Muscle layer of duodenum (tissue), 2 donors: ENCODE data around the gene XPC.
"Not testable (repeated sequence)": the region's sequence is repeated elsewhere in the genome, so short reads cannot be mapped to it uniquely, and the experiment has no call there.

Experiments
- H3K27ac ChIP-seq: one replicate; pipeline ENCODE4 v1.7.0; 2013; ENCODE audit warnings: mild to moderate bottlenecking, low read length
- H3K27me3 ChIP-seq: one replicate; pipeline ENCODE4 v1.7.0; 2013; ENCODE audit warnings: low read depth, mild to moderate bottlenecking, control low read depth, low read length
- H3K36me3 ChIP-seq, 2 donors: one replicate each; pipeline ENCODE4 v1.7.0; 2013; ENCODE audit warnings: low read length in 2 of 2, control low read depth in 1 of 2, mild to moderate bottlenecking in 1 of 2; ENCODE audit not compliant: insufficient read depth in 2 of 2, control insufficient read depth in 1 of 2
- H3K4me1 ChIP-seq, 2 donors: one replicate each; pipeline ENCODE4 v1.7.0; 2013; ENCODE audit warnings: low read length in 2 of 2, mild to moderate bottlenecking in 2 of 2, control low read depth in 1 of 2, moderate library complexity in 1 of 2; ENCODE audit not compliant: insufficient read depth in 2 of 2, control insufficient read depth in 1 of 2
- H3K4me3 ChIP-seq, 2 donors: one replicate each; pipeline ENCODE4 v1.7.0; 2013; ENCODE audit warnings: low read length in 2 of 2, low read depth in 1 of 2, mild to moderate bottlenecking in 1 of 2
- H3K9me3 ChIP-seq, 2 donors: one replicate each; pipeline ENCODE4 v1.7.0; 2013; ENCODE audit warnings: low read length in 2 of 2, control low read depth in 1 of 2, mild to moderate bottlenecking in 1 of 2; ENCODE audit not compliant: control insufficient read depth in 1 of 2
- donor health status: healthy.

XPC gene

GRCh38 chr3:14178247-14179113, at the start of gene XPC, which contains the start of gene LSM3:
Gene XPC (minus strand): TSS chr3:14178601. CDS start chr3:14178568, 33 bp downstream.
Gene LSM3 (plus strand): TSS chr3:14178817. CDS start chr3:14178861, 44 bp downstream.
- no peaks in the 10 kb centered on the region for H3K9me3 ChIP-seq
- peak within 1 kb of the TSS; percentile 85 to 98 for H3K4me3 ChIP-seq
- peak within 1 kb of the TSS; percentile 98 for H3K27ac ChIP-seq
- peaks cover 20 to 28% of the 10 kb centered on the region in 2 donors for H3K4me1 ChIP-seq
- H3K36me3 ChIP-seq: peaks cover 12 to 29% of the 10 kb centered on the region in 2 donors
- H3K27me3 ChIP-seq: no peaks in the 10 kb centered on the region

- H3K27me3 ChIP-seq: no peaks in the 10 kb centered on the region
- H3K27ac ChIP-seq: no peak overlapping the region
- H3K4me3 ChIP-seq: no peak overlapping the region
- H3K36me3 ChIP-seq: no peaks in the 10 kb centered on the region
- H3K9me3 ChIP-seq: no peaks in the 10 kb centered on the region
- H3K4me1 ChIP-seq: no peaks in the 10 kb centered on the region
Measured at GRCh38 chr3:14227856-14228255, 49.5 kb upstream of the XPC start.

- not testable (repeated sequence) for H3K4me3 ChIP-seq, H3K4me1 ChIP-seq, H3K27ac ChIP-seq, H3K9me3 ChIP-seq, H3K27me3 ChIP-seq, H3K36me3 ChIP-seq
Measured at GRCh38 chr3:14226351-14226750, 48.0 kb upstream of the XPC start.

- no peak overlapping the region for H3K27ac ChIP-seq
Measured at GRCh38 chr3:14225421-14225820, 47.0 kb upstream of the XPC start.

GRCh38 chr3:14224895-14225294, 46.5 kb upstream of the XPC start:
- Histone ChIP-seq H3K4me1 (no peaks in the 10 kb centered on the region), H3K4me3 (no peak overlapping the region), H3K9me3 (peaks cover 0 to 13% of the 10 kb centered on the region in 2 donors), H3K27ac (no peak overlapping the region), H3K36me3 (no peaks in the 10 kb centered on the region), H3K27me3 (no peaks in the 10 kb centered on the region)

More at GRCh38 chr3:14225421-14225820, 47.0 kb upstream of the XPC start:
- H3K27me3 ChIP-seq: no peaks in the 10 kb centered on the region
- no peaks in the 10 kb centered on the region for H3K36me3 ChIP-seq
- peaks cover 0 to 13% of the 10 kb centered on the region in 2 donors for H3K9me3 ChIP-seq
- H3K4me1 ChIP-seq: no peaks in the 10 kb centered on the region
- H3K4me3 ChIP-seq: no peak overlapping the region

GRCh38 chr3:14223595-14223994, 45.2 kb upstream of the XPC start:
- H3K36me3 ChIP-seq: no peaks in the 10 kb centered on the region
- H3K27ac ChIP-seq: no peak overlapping the region

GRCh38 chr3:14222900-14223594, 44.6 kb upstream of the XPC start:
- Histone ChIP-seq H3K4me3 (no peak overlapping the region), H3K4me1 (no peaks in the 10 kb centered on the region), H3K27me3 (no peaks in the 10 kb centered on the region), H3K36me3 (no peaks in the 10 kb centered on the region), H3K27ac (no peak overlapping the region), H3K9me3 (peaks cover 0 to 13% of the 10 kb centered on the region in 2 donors)

More at GRCh38 chr3:14223595-14223994, 45.2 kb upstream of the XPC start:
- Histone ChIP-seq H3K4me1 (no peaks in the 10 kb centered on the region), H3K9me3 (peaks cover 0 to 13% of the 10 kb centered on the region in 2 donors), H3K27me3 (no peaks in the 10 kb centered on the region), H3K4me3 (no peak overlapping the region)

GRCh38 chr3:14222457-14222856, 44.1 kb upstream of the XPC start:
- H3K27ac ChIP-seq: no peak overlapping the region
- H3K4me3 ChIP-seq: no peak overlapping the region
- H3K27me3 ChIP-seq: no peaks in the 10 kb centered on the region
- H3K36me3 ChIP-seq: no peaks in the 10 kb centered on the region
- no peaks in the 10 kb centered on the region for H3K4me1 ChIP-seq
- peaks cover 0 to 13% of the 10 kb centered on the region in 2 donors for H3K9me3 ChIP-seq

GRCh38 chr3:14221902-14222301, 43.5 kb upstream of the XPC start:
- Histone ChIP-seq H3K9me3 (peaks cover 0 to 13% of the 10 kb centered on the region in 2 donors), H3K4me1 (no peaks in the 10 kb centered on the region), H3K27ac (no peak overlapping the region), H3K36me3 (no peaks in the 10 kb centered on the region), H3K4me3 (no peak overlapping the region), H3K27me3 (no peaks in the 10 kb centered on the region)

GRCh38 chr3:14220933-14221332, 42.5 kb upstream of the XPC start:
- H3K27ac ChIP-seq: no peak overlapping the region
- H3K36me3 ChIP-seq: no peaks in the 10 kb centered on the region
- H3K4me1 ChIP-seq: peaks cover 0 to 3% of the 10 kb centered on the region in 2 donors
- peaks cover 0 to 13% of the 10 kb centered on the region in 2 donors for H3K9me3 ChIP-seq
- H3K4me3 ChIP-seq: no peak overlapping the region
- no peaks in the 10 kb centered on the region for H3K27me3 ChIP-seq

- Histone ChIP-seq H3K4me1 (peaks cover 0 to 3% of the 10 kb centered on the region in 2 donors), H3K27ac (no peak overlapping the region), H3K36me3 (no peaks in the 10 kb centered on the region), H3K9me3 (peaks cover 0 to 13% of the 10 kb centered on the region in 2 donors), H3K27me3 (no peaks in the 10 kb centered on the region), H3K4me3 (no peak overlapping the region)
Measured at GRCh38 chr3:14218355-14218754, 40.0 kb upstream of the XPC start.
